ENCODE results near the gene NIP7.

DNA sequence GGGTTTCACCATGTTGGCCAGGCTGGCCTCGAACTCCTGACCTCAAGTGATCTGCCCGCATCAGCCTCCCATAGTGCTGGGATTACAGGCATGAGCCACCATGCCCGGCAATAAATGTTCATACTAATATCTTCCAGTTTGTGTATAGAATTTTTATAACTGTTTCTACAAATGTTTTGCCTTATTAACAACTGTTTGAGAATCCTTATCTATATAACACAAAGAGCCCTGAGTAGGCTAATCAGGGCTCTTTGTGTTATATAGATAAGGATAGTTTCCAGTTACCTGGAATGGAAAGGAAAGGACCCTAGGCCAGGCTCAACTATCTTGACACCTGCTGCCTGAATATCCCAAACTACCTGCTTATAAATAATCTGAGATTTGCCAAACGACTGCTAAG lies 29.3 kb downstream of the NIP7 start:
- TF ChIP-seq, protein P1, sequence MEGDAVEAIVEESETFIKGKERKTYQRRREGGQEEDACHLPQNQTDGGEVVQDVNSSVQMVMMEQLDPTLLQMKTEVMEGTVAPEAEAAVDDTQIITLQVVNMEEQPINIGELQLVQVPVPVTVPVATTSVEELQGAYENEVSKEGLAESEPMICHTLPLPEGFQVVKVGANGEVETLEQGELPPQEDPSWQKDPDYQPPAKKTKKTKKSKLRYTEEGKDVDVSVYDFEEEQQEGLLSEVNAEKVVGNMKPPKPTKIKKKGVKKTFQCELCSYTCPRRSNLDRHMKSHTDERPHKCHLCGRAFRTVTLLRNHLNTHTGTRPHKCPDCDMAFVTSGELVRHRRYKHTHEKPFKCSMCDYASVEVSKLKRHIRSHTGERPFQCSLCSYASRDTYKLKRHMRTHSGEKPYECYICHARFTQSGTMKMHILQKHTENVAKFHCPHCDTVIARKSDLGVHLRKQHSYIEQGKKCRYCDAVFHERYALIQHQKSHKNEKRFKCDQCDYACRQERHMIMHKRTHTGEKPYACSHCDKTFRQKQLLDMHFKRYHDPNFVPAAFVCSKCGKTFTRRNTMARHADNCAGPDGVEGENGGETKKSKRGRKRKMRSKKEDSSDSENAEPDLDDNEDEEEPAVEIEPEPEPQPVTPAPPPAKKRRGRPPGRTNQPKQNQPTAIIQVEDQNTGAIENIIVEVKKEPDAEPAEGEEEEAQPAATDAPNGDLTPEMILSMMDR (IDR thresholded peaks at IDR 0.05) = no peak
- no peak for TF ChIP-seq POLR2AphosphoS5 (IDR thresholded peaks at IDR 0.05)
